ENCODE measurements around the gene MICU2.

DNA sequence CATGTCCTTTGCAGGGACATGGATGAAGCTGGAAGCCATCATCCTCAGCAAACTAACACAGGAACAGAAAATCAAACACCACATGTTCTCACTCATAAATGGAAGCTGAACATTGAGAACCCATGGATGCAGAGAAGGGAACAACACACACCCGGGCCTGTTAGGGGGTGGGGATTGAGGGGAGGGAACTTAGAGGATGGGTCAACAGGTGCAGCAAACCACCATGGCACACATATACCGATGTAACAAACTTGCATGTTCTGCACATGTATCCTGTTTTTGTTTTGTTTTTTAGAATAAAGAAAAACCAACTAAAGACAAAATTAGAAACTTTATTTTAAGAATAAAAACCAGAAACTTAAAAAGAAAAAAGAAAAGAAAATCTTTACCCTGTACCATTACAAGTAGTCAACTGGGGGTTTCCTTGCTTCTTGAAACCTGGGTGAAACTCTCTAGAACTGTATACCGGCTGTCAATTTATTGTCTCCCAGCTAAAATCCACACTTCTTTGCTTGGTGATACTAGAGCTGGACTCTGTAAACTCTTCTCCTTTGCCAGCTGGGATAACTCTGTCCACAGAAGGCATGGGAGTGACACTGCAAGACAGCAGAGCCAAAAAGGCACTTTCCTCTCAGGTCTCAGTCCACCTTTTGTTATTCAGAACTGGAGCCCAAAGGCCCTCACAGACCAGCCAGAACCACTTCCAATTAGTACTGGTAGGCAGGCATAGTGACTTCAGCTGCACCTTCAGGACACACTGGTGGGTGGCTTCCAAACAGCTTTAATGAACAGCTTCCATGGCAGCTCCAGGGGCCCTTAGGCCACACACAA is 9.0 kb downstream of the MICU2 start:
- TF ChIP-seq, protein P1, sequence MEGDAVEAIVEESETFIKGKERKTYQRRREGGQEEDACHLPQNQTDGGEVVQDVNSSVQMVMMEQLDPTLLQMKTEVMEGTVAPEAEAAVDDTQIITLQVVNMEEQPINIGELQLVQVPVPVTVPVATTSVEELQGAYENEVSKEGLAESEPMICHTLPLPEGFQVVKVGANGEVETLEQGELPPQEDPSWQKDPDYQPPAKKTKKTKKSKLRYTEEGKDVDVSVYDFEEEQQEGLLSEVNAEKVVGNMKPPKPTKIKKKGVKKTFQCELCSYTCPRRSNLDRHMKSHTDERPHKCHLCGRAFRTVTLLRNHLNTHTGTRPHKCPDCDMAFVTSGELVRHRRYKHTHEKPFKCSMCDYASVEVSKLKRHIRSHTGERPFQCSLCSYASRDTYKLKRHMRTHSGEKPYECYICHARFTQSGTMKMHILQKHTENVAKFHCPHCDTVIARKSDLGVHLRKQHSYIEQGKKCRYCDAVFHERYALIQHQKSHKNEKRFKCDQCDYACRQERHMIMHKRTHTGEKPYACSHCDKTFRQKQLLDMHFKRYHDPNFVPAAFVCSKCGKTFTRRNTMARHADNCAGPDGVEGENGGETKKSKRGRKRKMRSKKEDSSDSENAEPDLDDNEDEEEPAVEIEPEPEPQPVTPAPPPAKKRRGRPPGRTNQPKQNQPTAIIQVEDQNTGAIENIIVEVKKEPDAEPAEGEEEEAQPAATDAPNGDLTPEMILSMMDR (IDR thresholded peaks at IDR 0.05) = no peak
- TF ChIP-seq POLR2A (IDR thresholded peaks at IDR 0.05) = no peak
